ENCODE measurements around the gene SUPV3L1. TPM values are rescaled to one million over a fixed set of nuclear protein-coding genes. Genes with fewer than 3 reads are reported as not detected.
"Not testable (repeated sequence)": the region's sequence is repeated elsewhere in the genome, so short reads cannot be mapped to it uniquely, and the experiment has no call there.

SUPV3L1 gene
- total RNA-seq (10 to 100 TPM; 34.1 to 50.7 (median 36.1) TPM), total RNA-seq (35.0 to 75.6 (median 54.0) reads per million in 29 experiments)
- total RNA-seq (2013) = 35.9 TPM

DNA sequence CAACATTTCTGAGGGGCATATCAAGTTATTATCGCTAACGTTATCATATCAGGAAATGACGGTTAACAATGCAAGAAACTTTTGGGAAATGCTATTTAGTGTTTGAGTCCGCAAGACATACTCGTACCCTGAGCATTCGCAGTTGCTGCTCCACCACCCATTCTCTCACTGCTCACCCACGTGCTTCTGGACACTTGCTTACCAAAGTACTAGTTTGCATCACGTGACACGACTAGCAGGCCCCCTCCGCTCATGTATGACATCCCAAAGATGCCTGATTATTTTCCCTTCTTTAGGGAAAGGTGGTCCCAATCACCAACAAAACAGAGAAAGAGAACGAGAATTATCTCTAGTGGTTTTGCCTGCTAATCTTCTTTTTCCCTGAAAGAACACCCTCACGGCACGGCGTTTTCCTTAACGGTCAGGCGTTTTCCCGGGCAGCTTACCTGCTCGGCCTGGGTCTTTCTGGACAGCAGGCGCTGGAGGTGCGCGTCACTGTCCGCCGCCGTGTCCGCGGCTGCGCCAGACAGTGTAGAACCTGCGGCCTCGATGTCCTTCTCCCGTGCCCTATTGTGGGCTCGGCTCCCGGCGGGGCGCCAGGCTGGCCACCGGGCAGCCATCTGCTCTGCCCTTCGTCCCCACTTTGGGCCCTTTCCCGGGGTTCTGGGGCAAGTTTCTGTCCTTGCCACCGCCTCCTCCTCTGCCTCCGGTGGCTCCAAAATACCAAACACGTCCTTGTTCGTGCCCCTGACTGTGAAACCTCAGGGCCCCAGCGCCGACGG, at the start of gene SUPV3L1:
SUPV3L1 (plus strand) TSS at position 492 of the 782 bp plus-strand sequence; CDS start at position 550, 58 bp downstream.
- peaks cover 12 to 27% of the 10 kb centered on the region in 2 experiments for H3K4me1 ChIP-seq (ENCODE audit: control insufficient read depth in 1 of 2, extremely low read depth in 1 of 2, insufficient read depth in 2 of 2, low read length in 2 of 2)
- Mint-ChIP-seq H3K27me3 (no peaks in the 10 kb centered on the region), H3K4me3 (peak within 1 kb of the TSS; percentile 88 to 96 (median 96)), H3K9me3 (no peaks in the 10 kb centered on the region), H3K36me3 (peaks cover 7% of the 10 kb centered on the region), H3K27ac (peak within 1 kb of the TSS; percentile 99 to 100), H3K4me1 (peaks cover 46 to 54% (median 49%) of the 10 kb centered on the region in 3 donors)
- peaks cover 9 to 12% of the 10 kb centered on the region in 2 donors for H3K36me3 ChIP-seq (ENCODE audit: control insufficient read depth in 2 of 2, extremely low read depth in 1 of 2, insufficient read depth in 1 of 2, low read length in 1 of 2)
- peak within 1 kb of the TSS; percentile 93 to 99 for H3K4me3 ChIP-seq (ENCODE audit: control insufficient read depth in 1 of 2, extremely low read depth in 1 of 2, low read length in 1 of 2)
- ChIA-PET POLR2A (interaction anchor here (0.7 to 1.1 kb wide), 4 partner anchors 51 to 92 kb away, joined by 3 to 4 read pairs (median 3); partner anchors contain the start of gene SRGN (in 1 of the 2)), CTCF (interaction anchor here in 1 of 2 donors (1.6 kb wide), 1 partner anchor 22 kb away, joined by 3 read pairs; no protein-coding TSS in a partner anchor)
- H3K27ac ChIP-seq (ENCODE audit: low read length) = peak within 1 kb of the TSS; percentile 93
- ATAC-seq (replicated peaks in 1 of 4) (peak; percentile 79 to 91 (median 90)), DNase-seq (peak; percentile 72 to 93 (median 83))
- no peaks in the 10 kb centered on the region for H3K9me3 ChIP-seq
- WGBS (ENCODE audit: insufficient coverage) = under 1% methylated on average over 36 of the region's 44 CpGs
- no peaks in the 10 kb centered on the region for H3K27me3 ChIP-seq (replicated peaks in 1 of 2; ENCODE audit: control insufficient read depth in 2 of 2, extremely low read depth in 1 of 2, insufficient read depth in 2 of 2, low read length in 1 of 2)

DNA sequence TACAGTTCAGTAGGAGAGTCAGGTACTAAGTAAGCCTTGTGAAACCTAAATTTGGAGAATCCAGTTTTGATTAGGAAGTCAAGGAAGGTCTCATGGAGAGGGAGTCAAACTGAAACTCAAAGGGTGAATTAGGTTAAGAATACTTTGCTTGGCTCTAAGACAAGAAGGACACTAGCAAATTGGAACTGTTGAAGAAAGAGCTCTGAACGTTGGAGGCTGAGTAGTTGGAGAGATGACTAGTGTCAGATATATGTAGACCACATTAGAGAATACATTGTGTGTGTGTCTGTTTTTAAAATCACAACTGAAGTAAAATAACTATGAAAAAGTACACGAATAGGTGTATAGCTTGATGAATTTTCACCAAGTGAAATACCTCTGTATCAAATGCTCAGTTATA, 49.8 kb upstream of the SUPV3L1 start:
- Histone ChIP-seq H3K27ac (ENCODE audit: low read length) (peak overlapping the region; percentile 11), H3K4me1 (ENCODE audit: control insufficient read depth in 1 of 2, extremely low read depth in 1 of 2, insufficient read depth in 2 of 2, low read length in 2 of 2) (peaks cover 6 to 32% of the 10 kb centered on the region in 2 experiments), H3K9me3 (no peaks in the 10 kb centered on the region), H3K36me3 (ENCODE audit: control insufficient read depth in 2 of 2, extremely low read depth in 1 of 2, insufficient read depth in 1 of 2, low read length in 1 of 2) (peaks cover 2 to 25% of the 10 kb centered on the region in 2 donors), H3K4me3 (ENCODE audit: control insufficient read depth in 1 of 2, extremely low read depth in 1 of 2, low read length in 1 of 2) (no peak overlapping the region), H3K27me3 (replicated peaks in 1 of 2; ENCODE audit: control insufficient read depth in 2 of 2, extremely low read depth in 1 of 2, insufficient read depth in 2 of 2, low read length in 1 of 2) (no peaks in the 10 kb centered on the region)
- WGBS (ENCODE audit: insufficient coverage) = no CpG with 5 or more reads among the region's 2 CpGs
- DNase-seq (no peak), ATAC-seq (replicated peaks in 1 of 4) (no peak)
- no peak overlapping the region for H3K4me3 Mint-ChIP-seq
- H3K36me3 Mint-ChIP-seq = peaks cover 17% of the 10 kb centered on the region
- ChIA-PET CTCF (no interaction called here), POLR2A (interaction anchor here in 1 of 2 donors (0.6 kb wide), 1 partner anchor 606 kb away, joined by 4 read pairs; no protein-coding TSS in a partner anchor)
- H3K27me3 Mint-ChIP-seq = no peaks in the 10 kb centered on the region
- H3K27ac Mint-ChIP-seq = peak overlapping the region in 1 of 2 donors; percentile 56
- no peaks in the 10 kb centered on the region for H3K9me3 Mint-ChIP-seq
- peaks cover 52 to 59% (median 56%) of the 10 kb centered on the region in 3 donors for H3K4me1 Mint-ChIP-seq

DNA sequence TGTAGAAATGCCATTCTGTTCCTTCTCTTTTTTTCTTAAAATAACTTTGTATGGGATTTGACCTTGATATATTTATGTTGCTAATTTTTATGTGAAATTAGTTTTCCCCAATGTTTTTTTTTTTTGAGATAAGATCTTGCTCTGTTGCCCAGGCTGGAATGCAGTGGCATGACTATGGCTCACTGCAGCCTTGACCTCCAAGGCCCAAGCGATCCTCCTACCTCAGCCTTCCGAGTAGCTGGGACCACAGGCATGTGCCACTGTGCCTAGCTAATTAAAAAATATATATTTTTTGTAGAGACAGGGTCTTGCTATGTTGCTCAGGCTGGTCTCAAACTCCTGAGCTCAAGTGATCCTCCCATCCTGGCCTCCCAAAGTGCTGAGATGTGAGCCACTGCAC, 40.1 kb upstream of the SUPV3L1 start:
- Histone ChIP-seq H3K27ac (ENCODE audit: low read length) (no peak overlapping the region), H3K4me1 (ENCODE audit: control insufficient read depth in 1 of 2, extremely low read depth in 1 of 2, insufficient read depth in 2 of 2, low read length in 2 of 2) (no peaks in the 10 kb centered on the region), H3K36me3 (ENCODE audit: control insufficient read depth in 2 of 2, extremely low read depth in 1 of 2, insufficient read depth in 1 of 2, low read length in 1 of 2) (peaks cover 6 to 10% of the 10 kb centered on the region in 2 donors), H3K27me3 (replicated peaks in 1 of 2; ENCODE audit: control insufficient read depth in 2 of 2, extremely low read depth in 1 of 2, insufficient read depth in 2 of 2, low read length in 1 of 2) (no peaks in the 10 kb centered on the region), H3K9me3 (no peaks in the 10 kb centered on the region), H3K4me3 (ENCODE audit: control insufficient read depth in 1 of 2, extremely low read depth in 1 of 2, low read length in 1 of 2) (no peak overlapping the region)
- ATAC-seq (replicated peaks in 1 of 4) (no peak), DNase-seq (no peak)
- ChIA-PET POLR2A (no interaction called here), CTCF (interaction anchor here in 1 of 2 donors (0.6 to 0.7 kb wide), 2 partner anchors 83 to 256 kb away, joined by 3 to 5 read pairs; no protein-coding TSS in a partner anchor)
- Mint-ChIP-seq H3K9me3 (no peaks in the 10 kb centered on the region), H3K27me3 (no peaks in the 10 kb centered on the region), H3K27ac (no peak overlapping the region), H3K36me3 (peaks cover 28% of the 10 kb centered on the region), H3K4me1 (peaks cover 28 to 49% (median 41%) of the 10 kb centered on the region in 3 donors), H3K4me3 (no peak overlapping the region)
- no CpG with 5 or more reads among the region's 2 CpGs for WGBS (ENCODE audit: insufficient coverage)

DNA sequence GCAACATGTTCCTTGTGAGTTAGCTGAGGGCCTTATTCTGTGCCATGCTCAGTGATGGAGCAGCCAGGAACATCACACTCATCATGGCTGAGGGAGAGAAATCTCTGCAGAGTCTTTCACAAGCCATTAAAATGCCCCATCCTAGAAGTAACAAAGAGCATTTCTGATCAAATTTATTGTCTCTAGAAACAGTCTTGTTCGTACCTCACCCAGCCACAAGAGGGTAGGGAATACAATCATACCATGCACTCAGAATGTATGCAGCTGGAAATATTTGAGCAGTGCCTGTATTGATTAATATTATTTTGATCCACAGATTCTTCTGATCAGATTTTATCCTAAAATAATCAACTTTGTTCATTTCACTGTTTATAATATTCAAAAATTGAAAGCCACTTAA, 38.7 kb upstream of the SUPV3L1 start:
- ChIA-PET POLR2A (no interaction called here), CTCF (interaction anchor here in 1 of 2 donors (0.6 kb wide), 1 partner anchor 20 kb away, joined by 3 read pairs; no protein-coding TSS in a partner anchor)
- Mint-ChIP-seq H3K9me3 (no peaks in the 10 kb centered on the region), H3K27ac (no peak overlapping the region), H3K4me1 (peaks cover 35 to 55% (median 43%) of the 10 kb centered on the region in 3 donors), H3K4me3 (no peak overlapping the region), H3K36me3 (peaks cover 18% of the 10 kb centered on the region), H3K27me3 (no peaks in the 10 kb centered on the region)
- ATAC-seq (replicated peaks in 1 of 4) (no peak), DNase-seq (no peak)
- H3K36me3 ChIP-seq (ENCODE audit: control insufficient read depth in 2 of 2, extremely low read depth in 1 of 2, insufficient read depth in 1 of 2, low read length in 1 of 2) = peaks cover 5 to 7% of the 10 kb centered on the region in 2 donors
- no peak overlapping the region for H3K27ac ChIP-seq (ENCODE audit: low read length)
- no peaks in the 10 kb centered on the region for H3K27me3 ChIP-seq (replicated peaks in 1 of 2; ENCODE audit: control insufficient read depth in 2 of 2, extremely low read depth in 1 of 2, insufficient read depth in 2 of 2, low read length in 1 of 2)
- no peaks in the 10 kb centered on the region for H3K9me3 ChIP-seq
- H3K4me3 ChIP-seq (ENCODE audit: control insufficient read depth in 1 of 2, extremely low read depth in 1 of 2, low read length in 1 of 2) = no peak overlapping the region
- no peaks in the 10 kb centered on the region for H3K4me1 ChIP-seq (ENCODE audit: control insufficient read depth in 1 of 2, extremely low read depth in 1 of 2, insufficient read depth in 2 of 2, low read length in 2 of 2)
- WGBS (ENCODE audit: insufficient coverage) = no CpG with 5 or more reads among the region's 1 CpG

DNA sequence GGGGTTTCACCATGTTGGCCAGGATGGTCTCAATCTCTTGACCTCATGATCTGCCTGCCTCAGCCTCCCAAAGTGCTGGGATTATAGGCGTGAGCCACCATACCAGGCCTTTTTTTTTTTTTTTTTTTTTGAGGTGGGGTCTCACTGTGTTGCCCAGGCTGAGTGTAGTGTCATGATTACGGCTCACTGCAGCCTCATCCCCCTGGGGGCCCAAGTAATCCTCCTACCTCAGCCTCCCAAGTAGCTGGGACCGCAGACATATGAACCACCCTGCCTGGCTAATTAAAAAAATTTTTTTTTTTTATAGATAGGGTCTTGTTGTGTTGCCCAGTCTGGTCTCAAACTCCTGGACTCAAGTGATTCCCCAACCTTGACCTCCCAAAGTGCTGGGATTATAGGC, 38.0 kb upstream of the SUPV3L1 start:
- ATAC-seq (replicated peaks in 1 of 4); DNase-seq; H3K4me1 ChIP-seq (ENCODE audit: control insufficient read depth in 1 of 2, extremely low read depth in 1 of 2, insufficient read depth in 2 of 2, low read length in 2 of 2); H3K4me3 ChIP-seq (ENCODE audit: control insufficient read depth in 1 of 2, extremely low read depth in 1 of 2, low read length in 1 of 2); H3K4me3 Mint-ChIP-seq; H3K36me3 ChIP-seq (ENCODE audit: control insufficient read depth in 2 of 2, extremely low read depth in 1 of 2, insufficient read depth in 1 of 2, low read length in 1 of 2); H3K27ac Mint-ChIP-seq; H3K27ac ChIP-seq (ENCODE audit: low read length); H3K27me3 Mint-ChIP-seq; H3K9me3 Mint-ChIP-seq; H3K27me3 ChIP-seq (replicated peaks in 1 of 2; ENCODE audit: control insufficient read depth in 2 of 2, extremely low read depth in 1 of 2, insufficient read depth in 2 of 2, low read length in 1 of 2); H3K9me3 ChIP-seq: not testable (repeated sequence)
- CTCF ChIA-PET = interaction anchor here (0.6 to 1.1 kb wide), 3 partner anchors 33 to 218 kb away, joined by 3 to 4 read pairs (median 4); no protein-coding TSS in a partner anchor
- WGBS (ENCODE audit: insufficient coverage) = no CpG with 5 or more reads among the region's 3 CpGs
- POLR2A ChIA-PET = interaction anchor here in 1 of 2 donors (1.0 kb wide), 1 partner anchor 14 kb away, joined by 9 read pairs; no protein-coding TSS in a partner anchor
- peaks cover 16% of the 10 kb centered on the region for H3K36me3 Mint-ChIP-seq
- H3K4me1 Mint-ChIP-seq = peaks cover 43 to 61% (median 50%) of the 10 kb centered on the region in 3 donors

DNA sequence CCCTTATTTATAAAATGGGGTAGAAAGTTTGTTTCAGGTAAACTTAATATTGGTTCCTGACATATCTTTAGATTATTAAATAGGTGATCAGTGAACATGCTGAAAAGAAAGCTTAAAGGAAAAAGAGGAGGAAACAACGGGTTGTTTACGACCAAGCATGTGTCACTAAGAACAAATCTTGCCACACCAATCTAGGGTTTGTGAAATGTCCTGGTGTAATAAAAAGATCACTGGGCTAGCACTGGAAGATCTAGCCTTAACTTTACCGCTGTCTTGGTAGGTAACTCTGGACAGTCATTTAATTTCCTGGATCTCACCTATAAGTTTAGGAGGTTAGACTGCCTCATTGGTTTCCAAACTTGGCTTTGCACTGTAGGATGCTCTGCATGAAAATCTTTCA, 37.1 kb upstream of the SUPV3L1 start:
- Histone ChIP-seq H3K9me3 (no peaks in the 10 kb centered on the region), H3K4me3 (ENCODE audit: control insufficient read depth in 1 of 2, extremely low read depth in 1 of 2, low read length in 1 of 2) (no peak overlapping the region), H3K27me3 (replicated peaks in 1 of 2; ENCODE audit: control insufficient read depth in 2 of 2, extremely low read depth in 1 of 2, insufficient read depth in 2 of 2, low read length in 1 of 2) (no peaks in the 10 kb centered on the region), H3K4me1 (ENCODE audit: control insufficient read depth in 1 of 2, extremely low read depth in 1 of 2, insufficient read depth in 2 of 2, low read length in 2 of 2) (peaks cover 0 to 4% of the 10 kb centered on the region in 2 experiments), H3K27ac (ENCODE audit: low read length) (no peak overlapping the region), H3K36me3 (ENCODE audit: control insufficient read depth in 2 of 2, extremely low read depth in 1 of 2, insufficient read depth in 1 of 2, low read length in 1 of 2) (no peaks in the 10 kb centered on the region)
- ChIA-PET CTCF (interaction anchor here (0.6 to 1.1 kb wide), 5 partner anchors 33 to 441 kb away, joined by 3 to 4 read pairs (median 3); no protein-coding TSS in a partner anchor), POLR2A (interaction anchor here in 1 of 2 donors (1.0 kb wide), 1 partner anchor 15 kb away, joined by 9 read pairs; no protein-coding TSS in a partner anchor)
- no peaks in the 10 kb centered on the region for H3K27me3 Mint-ChIP-seq
- no peaks in the 10 kb centered on the region for H3K9me3 Mint-ChIP-seq
- DNase-seq (no peak), ATAC-seq (replicated peaks in 1 of 4) (no peak)
- no peak overlapping the region for H3K4me3 Mint-ChIP-seq
- WGBS (ENCODE audit: insufficient coverage) = no CpG with 5 or more reads among the region's 3 CpGs
- peaks cover 39 to 57% (median 53%) of the 10 kb centered on the region in 3 donors for H3K4me1 Mint-ChIP-seq
- H3K27ac Mint-ChIP-seq = no peak overlapping the region
- H3K36me3 Mint-ChIP-seq = peaks cover 8% of the 10 kb centered on the region

All from T-cell (primary cell).